Stomach (tissue), 9 donors: Measurements from ENCODE around the gene POLA2. TPM values are rescaled to one million over a fixed set of nuclear protein-coding genes. Genes with fewer than 3 reads are reported as not detected.
A peak's percentile ranks its signal among the peaks of the same experiment; 100 is the strongest.

Experiments used
- DNase-seq, 2 donors: peaks; one replicate each; pipeline versions ENCODE4 v3.0.0 to v3.0.0-alpha.2; 2013 to 2019
- H3K27ac ChIP-seq, 5 donors: fragments of 200-600 bp in 4 of 5; sonication (generic) in 4 of 5; one replicate each; pipeline ENCODE4 v1.5.1; 2013 to 2019; ENCODE audit warnings: mild to moderate bottlenecking in 1 of 5, moderate library complexity in 1 of 5
- H3K27me3 ChIP-seq, 3 donors: fragments of 200-600 bp; sonication (generic); one replicate each; pipeline ENCODE4 v1.5.1; 2017 to 2019; ENCODE audit warnings: mixed run types in 1 of 3
- H3K36me3 ChIP-seq, 4 donors: fragments of 200-600 bp; sonication (generic); 1 replicate in 3 of 4; 2 replicates in 1 of 4; pipeline ENCODE4 v1.5.1; 2016 to 2019
- H3K4me1 ChIP-seq, 4 donors: fragments of 200-600 bp; sonication (generic); one replicate each; pipeline ENCODE4 v1.5.1; 2016 to 2019
- H3K4me3 ChIP-seq, 4 donors: fragments of 200-600 bp; sonication (generic) in 3 of 4; one replicate each; pipeline ENCODE4 v1.5.1; 2016 to 2019; ENCODE audit warnings: mild to moderate bottlenecking in 1 of 4
- H3K9me3 ChIP-seq, 4 donors: fragments of 200-600 bp; sonication (generic); one replicate each; pipeline ENCODE4 v1.5.1; 2016 to 2019
- EP300 ChIP-seq: sonication (generic); formaldehyde crosslinking; IDR thresholded peaks from one replicate; pipeline ENCODE4 v1.6.1; 2017; ENCODE audit warnings: antibody characterized with exemption
- POLR2A ChIP-seq, 4 donors: fragments of 450-650 bp; IDR thresholded peaks; one replicate each; pipeline ENCODE4 v1.6.1; 2016; ENCODE audit warnings: antibody characterized with exemption in 4 of 4, control low read depth in 2 of 4, mild to moderate bottlenecking in 1 of 4, moderate library complexity in 1 of 4
- POLR2AphosphoS5 ChIP-seq, 3 donors: sonication (generic); formaldehyde crosslinking; IDR thresholded peaks; one replicate each; pipeline ENCODE4 v1.6.1; 2016; ENCODE audit warnings: antibody characterized with exemption in 3 of 3
- WGBS, 5 donors: extraction: QIAGEN DNeasy Blood & Tissue Kit in 3 of 5; methylation state at CpG; one replicate each; pipeline versions ENCODE4 v1.1.5 to v1.1.7; 2013 to 2018; 5-methylcytosine and 5-hydroxymethylcytosine counted together
- intact Hi-C: fragments of 100-400 bp; cut with DNase I; formaldehyde crosslinking; loops from one replicate; pipeline ENCODE4 v1.15.1; 2023; ENCODE audit warnings: low total_unique reads
- polyA plus RNA-seq, 3 donors: library from polyadenylated mRNA; stranded (reverse); fragments of 200-250 nt; gene quantifications; one replicate each; pipeline ENCODE4 v1.2.3, GENCODE V29; 2013
- total RNA-seq, 5 donors: library from RNA; depleted of rRNA; stranded (reverse); fragments of >200 nt; gene quantifications; one replicate each; pipeline versions ENCODE4 v1.1.0 to v1.2.3, GENCODE V29; 2014 to 2016
- TF ChIP-seq, protein P1 (sequence below), 7 experiments: fragments of 450-650 bp in 4 of 7; fragments of 200-600 bp in 3 of 7; sonication (generic) in 3 of 7; IDR thresholded peaks; one replicate each; pipeline ENCODE4 v1.5.1; 2016 to 2019; ENCODE audit warnings: antibody characterized with exemption in 7 of 7, control low read depth in 2 of 7, mild to moderate bottlenecking in 1 of 7
- donor health status: healthy with polysubstance abuse.
- donor health status: Bipolar disorder and iron deficiency.
- donor health status: healthy.

The POLA2 gene
- total and polyA plus RNA-seq, 8 donors, result 1.7 to 17.0 (median 9.4) TPM

DNA sequence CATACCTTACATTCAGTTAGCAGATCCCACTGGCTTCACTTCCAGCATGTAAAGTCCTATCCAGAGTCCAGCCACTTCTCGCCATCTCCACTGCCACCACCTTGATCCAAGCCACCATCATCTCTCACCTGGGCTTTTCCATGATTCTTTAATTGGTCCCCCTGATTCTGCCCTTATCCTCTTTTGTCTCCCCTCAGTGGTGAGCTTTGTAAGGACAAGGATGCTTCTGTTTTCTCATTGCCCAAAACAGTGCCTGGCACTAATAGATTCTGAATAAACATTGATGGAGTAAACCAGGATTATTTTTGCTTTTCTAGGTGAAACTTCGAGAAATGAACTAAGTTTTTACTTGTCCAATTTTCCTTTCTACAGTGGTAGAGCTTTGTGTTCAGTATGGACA lies 4.4 kb downstream of the POLA2 start:
- H3K4me3 ChIP-seq, result no peak overlapping the region
- no peaks in the 10 kb centered on the region for H3K27me3 ChIP-seq
- H3K9me3 ChIP-seq, result no peaks in the 10 kb centered on the region
- peaks cover 5 to 46% (median 41%) of the 10 kb centered on the region in 4 donors for H3K36me3 ChIP-seq
- WGBS, 5 donors, result 75 to 95% (median 93%) methylated on average over 2 of the region's 2 CpGs
- no peak for DNase-seq
- H3K27ac ChIP-seq, result no peak overlapping the region
- peaks cover 11 to 24% (median 19%) of the 10 kb centered on the region in 4 donors for H3K4me1 ChIP-seq
- intact Hi-C loops, result no loop called here
- TF ChIP-seq, protein P1, sequence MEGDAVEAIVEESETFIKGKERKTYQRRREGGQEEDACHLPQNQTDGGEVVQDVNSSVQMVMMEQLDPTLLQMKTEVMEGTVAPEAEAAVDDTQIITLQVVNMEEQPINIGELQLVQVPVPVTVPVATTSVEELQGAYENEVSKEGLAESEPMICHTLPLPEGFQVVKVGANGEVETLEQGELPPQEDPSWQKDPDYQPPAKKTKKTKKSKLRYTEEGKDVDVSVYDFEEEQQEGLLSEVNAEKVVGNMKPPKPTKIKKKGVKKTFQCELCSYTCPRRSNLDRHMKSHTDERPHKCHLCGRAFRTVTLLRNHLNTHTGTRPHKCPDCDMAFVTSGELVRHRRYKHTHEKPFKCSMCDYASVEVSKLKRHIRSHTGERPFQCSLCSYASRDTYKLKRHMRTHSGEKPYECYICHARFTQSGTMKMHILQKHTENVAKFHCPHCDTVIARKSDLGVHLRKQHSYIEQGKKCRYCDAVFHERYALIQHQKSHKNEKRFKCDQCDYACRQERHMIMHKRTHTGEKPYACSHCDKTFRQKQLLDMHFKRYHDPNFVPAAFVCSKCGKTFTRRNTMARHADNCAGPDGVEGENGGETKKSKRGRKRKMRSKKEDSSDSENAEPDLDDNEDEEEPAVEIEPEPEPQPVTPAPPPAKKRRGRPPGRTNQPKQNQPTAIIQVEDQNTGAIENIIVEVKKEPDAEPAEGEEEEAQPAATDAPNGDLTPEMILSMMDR (IDR thresholded peaks at IDR 0.05), result peak in 2 of 7 experiments; percentile 12 to 30
- TF ChIP-seq POLR2AphosphoS5 (IDR thresholded peaks at IDR 0.05), result no peak

DNA sequence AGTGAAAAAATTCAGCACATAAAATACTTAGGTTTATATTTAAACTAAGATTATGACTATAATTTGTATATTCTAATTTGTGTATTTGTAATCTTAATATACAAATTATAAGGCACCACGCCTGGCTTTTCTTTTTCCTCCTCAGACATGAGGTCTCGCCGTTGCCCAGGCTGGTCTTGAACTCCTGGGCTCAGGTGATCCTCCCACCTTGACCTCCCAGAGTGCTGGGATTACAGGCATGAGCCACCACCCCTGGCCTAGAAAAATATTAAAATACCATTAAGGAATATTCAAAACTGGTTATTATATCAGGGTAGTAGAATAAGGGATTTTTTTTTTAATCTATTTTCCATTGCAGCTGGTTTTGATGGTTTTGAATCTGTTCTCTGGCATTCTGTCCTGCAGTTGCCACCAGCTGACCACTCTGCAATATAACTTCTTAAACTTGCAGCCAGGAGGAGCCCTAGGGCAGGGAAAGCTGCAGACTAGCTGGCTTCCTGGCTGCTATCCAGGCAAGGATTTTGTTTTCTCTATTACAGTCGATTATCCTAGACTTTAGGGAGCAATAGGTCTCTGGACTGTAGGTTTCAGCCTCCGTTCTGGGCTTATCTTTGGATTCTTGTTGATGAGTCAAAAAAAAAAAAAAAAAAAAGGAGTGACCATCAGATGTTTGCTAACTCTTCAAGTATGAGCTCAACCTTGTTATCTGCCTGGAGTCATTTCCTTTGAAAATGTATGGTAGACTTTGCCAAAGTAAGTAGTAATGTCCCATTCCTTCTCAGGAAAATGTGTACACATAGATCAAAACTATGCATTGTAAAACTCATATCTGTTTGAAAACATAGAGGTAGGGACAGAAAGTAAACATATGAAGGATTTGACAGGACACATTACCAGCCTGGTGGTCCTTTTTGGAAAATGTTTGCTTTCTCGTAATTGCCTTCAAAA lies 13.2 kb downstream of the POLA2 start:
- H3K4me3 ChIP-seq, result no peak overlapping the region
- H3K27me3 ChIP-seq, result no peaks in the 10 kb centered on the region
- peak; percentile 75 to 93 for DNase-seq
- H3K27ac ChIP-seq, result peak overlapping the region; percentile 55 to 79 (median 72)
- intact Hi-C loops, result no loop called here
- no peak for TF ChIP-seq POLR2A (IDR thresholded peaks at IDR 0.05)
- TF ChIP-seq, protein P1 (IDR thresholded peaks at IDR 0.05), result peak in 5 of 7 experiments; percentile 62 to 91 (median 71)
- TF ChIP-seq POLR2AphosphoS5 (IDR thresholded peaks at IDR 0.05), result peak; percentile 46 to 87 (median 83)
- no peaks in the 10 kb centered on the region for H3K9me3 ChIP-seq
- 19 to 27% (median 23%) methylated on average over 6 of the region's 6 CpGs for WGBS, 5 donors
- peaks cover 0 to 26% (median 20%) of the 10 kb centered on the region in 4 donors for H3K36me3 ChIP-seq
- peaks cover 19 to 50% (median 40%) of the 10 kb centered on the region in 4 donors for H3K4me1 ChIP-seq

DNA sequence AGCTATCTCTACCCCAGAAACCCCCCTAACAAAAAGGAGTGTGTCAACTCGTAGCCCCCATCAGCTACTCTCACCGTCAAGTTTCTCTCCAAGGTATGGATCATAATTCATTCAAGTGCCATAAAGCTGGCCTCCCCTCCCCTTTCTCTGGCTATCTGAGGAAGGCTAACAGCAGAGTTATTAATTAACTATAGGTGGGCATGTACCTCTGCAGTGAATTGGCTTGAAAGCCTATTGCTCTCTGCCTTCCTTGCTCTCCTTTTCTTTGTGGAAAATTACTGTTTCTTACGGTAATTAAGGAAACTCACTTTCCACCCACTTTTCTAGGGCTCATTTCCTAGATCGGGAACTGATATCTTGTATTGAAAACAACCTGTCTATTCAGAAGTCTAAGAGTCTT lies 14.1 kb downstream of the POLA2 start:
- 35 to 60% (median 46%) methylated on average over 4 of the region's 4 CpGs for WGBS, 5 donors
- TF ChIP-seq POLR2AphosphoS5 (IDR thresholded peaks at IDR 0.05), result no peak
- TF ChIP-seq EP300, result no peak
- TF ChIP-seq, protein P1 (IDR thresholded peaks at IDR 0.05), result no peak
- TF ChIP-seq POLR2A (IDR thresholded peaks at IDR 0.05), result no peak
- Histone ChIP-seq H3K4me1 (peaks cover 19 to 58% (median 48%) of the 10 kb centered on the region in 4 donors), H3K27me3 (no peaks in the 10 kb centered on the region), H3K27ac (peak overlapping the region; percentile 65 to 80 (median 78)), H3K4me3 (no peak overlapping the region), H3K36me3 (peaks cover 1 to 20% (median 18%) of the 10 kb centered on the region in 4 donors), H3K9me3 (no peaks in the 10 kb centered on the region)
- intact Hi-C loops, result no loop called here
- DNase-seq, result peak in 1 of 2 donors; percentile 57

DNA sequence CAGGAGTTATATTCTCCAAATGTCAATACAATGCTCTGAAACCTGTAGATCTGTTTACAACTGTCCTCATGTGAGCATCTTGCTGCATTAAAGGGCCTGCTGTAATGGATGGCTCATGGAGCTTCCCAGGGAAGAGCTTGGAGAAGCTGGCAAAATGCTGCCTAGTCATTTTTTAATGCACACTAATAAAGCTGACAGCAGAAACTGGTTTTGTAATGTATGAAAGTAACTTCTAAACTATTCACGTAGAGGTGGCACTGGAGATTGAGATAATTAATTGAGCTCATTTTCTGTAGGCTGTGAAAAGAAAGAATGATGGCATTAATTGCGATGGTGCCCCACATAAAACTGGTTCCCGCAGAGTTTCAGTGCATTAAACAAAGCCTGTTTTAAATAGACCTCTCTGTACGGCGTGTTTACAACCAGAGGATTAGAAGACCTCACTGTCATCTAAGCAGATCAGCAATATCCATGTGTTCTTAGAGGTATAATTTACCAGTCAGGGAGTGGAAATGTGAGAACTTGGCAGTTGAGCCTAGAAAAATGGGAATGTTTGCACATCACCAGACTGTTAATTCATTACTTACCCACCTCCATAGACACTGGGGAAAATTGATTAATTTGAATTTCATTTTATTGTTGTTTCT lies 16.0 kb downstream of the POLA2 start:
- H3K36me3 ChIP-seq, result peaks cover 14 to 34% (median 30%) of the 10 kb centered on the region in 4 donors
- no peak for DNase-seq
- no peak overlapping the region for H3K4me3 ChIP-seq
- WGBS, 5 donors, result 68 to 86% (median 81%) methylated on average over 5 of the region's 5 CpGs
- no peaks in the 10 kb centered on the region for H3K27me3 ChIP-seq
- H3K27ac ChIP-seq, result no peak overlapping the region
- H3K9me3 ChIP-seq, result no peaks in the 10 kb centered on the region
- no peak for TF ChIP-seq POLR2A (IDR thresholded peaks at IDR 0.05)
- TF ChIP-seq EP300, result no peak
- TF ChIP-seq POLR2AphosphoS5 (IDR thresholded peaks at IDR 0.05), result no peak
- intact Hi-C loops, result no loop called here
- peaks cover 19 to 59% (median 48%) of the 10 kb centered on the region in 4 donors for H3K4me1 ChIP-seq
